Hepatocyte (in vitro differentiated cells): ENCODE results near the gene B4GALT2. TPM values are rescaled to one million over a fixed set of nuclear protein-coding genes. Genes with fewer than 3 reads are reported as not detected.

Experiments used
- DNase-seq: peaks from one replicate; pipeline ENCODE4 v3.0.0-alpha.2; 2016; ENCODE audit warnings: low spot score
- H2AFZ ChIP-seq: fragments of 200-600 bp; sonication (generic); 2 replicates; pipeline ENCODE4 v1.6.0; 2016; ENCODE audit warnings: antibody characterized with exemption, mild to moderate bottlenecking
- H3K27ac ChIP-seq: fragments of 200-600 bp; sonication (generic); 2 replicates; pipeline ENCODE4 v1.5.1; 2016; ENCODE audit warnings: mild to moderate bottlenecking
- H3K27me3 ChIP-seq: fragments of 200-600 bp; sonication (generic); 2 replicates; pipeline ENCODE4 v1.6.1; 2016
- H3K36me3 ChIP-seq: fragments of 200-600 bp; sonication (generic); replicated peaks from 2 replicates; pipeline ENCODE4 v1.5.1; 2016; ENCODE audit warnings: low read depth; ENCODE audit not compliant: insufficient read depth
- H3K4me1 ChIP-seq: fragments of 200-600 bp; sonication (generic); 2 replicates; pipeline ENCODE4 v1.5.1; 2016; ENCODE audit warnings: mild to moderate bottlenecking, moderate library complexity; ENCODE audit not compliant: insufficient read depth
- H3K4me2 ChIP-seq: fragments of 200-600 bp; sonication (generic); 2 replicates; pipeline ENCODE4 v1.6.0; 2016
- H3K4me3 ChIP-seq: fragments of 200-600 bp; sonication (generic); 2 replicates; pipeline ENCODE4 v1.5.1; 2016; ENCODE audit warnings: mild to moderate bottlenecking
- H3K79me2 ChIP-seq: fragments of 200-600 bp; sonication (generic); 2 replicates; pipeline ENCODE4 v1.6.0; 2017; ENCODE audit warnings: mild to moderate bottlenecking
- H3K9me2 ChIP-seq: fragments of 200-600 bp; sonication (generic); replicated peaks from 2 replicates; pipeline ENCODE4 v1.6.0; 2017; ENCODE audit warnings: mild to moderate bottlenecking; ENCODE audit not compliant: insufficient read depth
- H3K9me3 ChIP-seq: fragments of 200-600 bp; sonication (generic); 2 replicates; pipeline ENCODE4 v1.5.1; 2016; ENCODE audit warnings: low read depth, mild to moderate bottlenecking
- H4K20me1 ChIP-seq: fragments of 200-600 bp; sonication (generic); 2 replicates; pipeline ENCODE4 v1.6.0; 2016; ENCODE audit warnings: mild to moderate bottlenecking; ENCODE audit not compliant: insufficient read depth, poor library complexity, severe bottlenecking
- CTCF ChIP-seq: fragments of 200-600 bp; sonication (generic); IDR thresholded peaks from 2 replicates; pipeline ENCODE4 v1.5.1; 2016; ENCODE audit warnings: antibody characterized with exemption, mild to moderate bottlenecking; ENCODE audit not compliant: poor library complexity
- EZH2 ChIP-seq: fragments of 200-600 bp; sonication (generic); IDR thresholded peaks from 2 replicates; pipeline ENCODE4 v1.6.1; 2016; ENCODE audit warnings: antibody characterized with exemption, mild to moderate bottlenecking, borderline replicate concordance
- EZH2phosphoT487 ChIP-seq: fragments of 200-600 bp; sonication (generic); IDR thresholded peaks from one replicate; pipeline ENCODE4 v1.6.1; 2018; ENCODE audit warnings: antibody characterized with exemption, mild to moderate bottlenecking, low read depth, moderate library complexity; ENCODE audit not compliant: unreplicated experiment, severe bottlenecking
- WGBS: methylation state at CpG from one replicate; pipeline ENCODE4 v1.1.6; 2016; ENCODE audit warnings: low lambda C conversion rate; ENCODE audit errors: missing lambda C conversion rate; 5-methylcytosine and 5-hydroxymethylcytosine counted together
- polyA plus RNA-seq: library from polyadenylated mRNA; unstranded; fragments of >200 nt; fragmentation: Nextera tagmentation; extraction: Ambion mirVana; gene quantifications from 2 replicates; pipeline ENCODE4 v1.2.1, GENCODE V29; 2016
- total RNA-seq: library from RNA; depleted of rRNA; stranded (reverse); fragments of >200 nt; gene quantifications from 2 replicates; pipeline ENCODE4 v1.2.3, GENCODE V29; 2014

The B4GALT2 gene
- total and polyA plus RNA-seq, 2 experiments from 2014 or later: 48.2 to 68.8 TPM

GRCh38 chr1:44002606-44003157 is 23.7 kb downstream of the B4GALT2 start:
- 87% methylated on average over 14 of the region's 14 CpGs for WGBS

GRCh38 chr1:44008259-44008658 is 29.2 kb downstream of the B4GALT2 start:
- Histone ChIP-seq H2AFZ (no peak overlapping the region), H4K20me1 (no peaks in the 10 kb centered on the region), H3K9me3 (no peaks in the 10 kb centered on the region), H3K4me2 (no peak overlapping the region), H3K36me3 (no peaks in the 10 kb centered on the region), H3K27me3 (no peaks in the 10 kb centered on the region), H3K4me3 (no peak overlapping the region), H3K79me2 (no peaks in the 10 kb centered on the region), H3K9me2 (no peaks in the 10 kb centered on the region), H3K27ac (no peak overlapping the region), H3K4me1 (no peaks in the 10 kb centered on the region)
- DNase-seq: no peak
- 94% methylated on average over 12 of the region's 12 CpGs for WGBS
- TF ChIP-seq EZH2 (no peak), CTCF (no peak), EZH2phosphoT487 (no peak)

More at GRCh38 chr1:44002606-44003157, 23.7 kb downstream of the B4GALT2 start:
- H3K36me3 ChIP-seq: no peaks in the 10 kb centered on the region
- no peak for TF ChIP-seq CTCF
- TF ChIP-seq EZH2: no peak
- no peak for TF ChIP-seq EZH2phosphoT487
- peaks cover 1% of the 10 kb centered on the region for H3K4me1 ChIP-seq
- H3K79me2 ChIP-seq: no peaks in the 10 kb centered on the region
- no peaks in the 10 kb centered on the region for H3K27me3 ChIP-seq
- no peak overlapping the region for H3K27ac ChIP-seq
- H3K4me3 ChIP-seq: no peak overlapping the region
- H3K4me2 ChIP-seq: no peak overlapping the region
- H4K20me1 ChIP-seq: no peaks in the 10 kb centered on the region
- H3K9me3 ChIP-seq: no peaks in the 10 kb centered on the region
- H2AFZ ChIP-seq: no peak overlapping the region
- no peak for DNase-seq
- H3K9me2 ChIP-seq: no peaks in the 10 kb centered on the region

- H2AFZ ChIP-seq: no peak overlapping the region
- no peaks in the 10 kb centered on the region for H3K9me3 ChIP-seq
- no peaks in the 10 kb centered on the region for H3K4me1 ChIP-seq
- TF ChIP-seq EZH2 (no peak), EZH2phosphoT487 (no peak), CTCF (no peak)
- no peaks in the 10 kb centered on the region for H3K9me2 ChIP-seq
- DNase-seq: no peak
- no peaks in the 10 kb centered on the region for H3K27me3 ChIP-seq
- no peak overlapping the region for H3K4me3 ChIP-seq
- H3K79me2 ChIP-seq: no peaks in the 10 kb centered on the region
- H4K20me1 ChIP-seq: no peaks in the 10 kb centered on the region
- H3K27ac ChIP-seq: no peak overlapping the region
- H3K36me3 ChIP-seq: no peaks in the 10 kb centered on the region
- no peak overlapping the region for H3K4me2 ChIP-seq
- WGBS: 96% methylated on average over 9 of the region's 11 CpGs
These were observed 32.0 kb downstream of the B4GALT2 start for GRCh38 chr1:44010935-44011471.
